GM12872 (cell line): ENCODE data around the gene CPE.

ENCODE experiments used
- CTCF ChIP-seq: IDR thresholded peaks from 3 replicates; pipeline ENCODE4 v1.5.1; 2011; ENCODE audit warnings: low read depth, mild to moderate bottlenecking, low read length, moderate library complexity; ENCODE audit not compliant: insufficient read depth

CPE gene

GRCh38 chr4:165450871-165451270 lies 72.1 kb downstream of the CPE start:
- TF ChIP-seq CTCF: no peak

- TF ChIP-seq CTCF: no peak
Observed at GRCh38 chr4:165454426-165454825, 75.6 kb downstream of the CPE start.

GRCh38 chr4:165457793-165458192 lies 79.0 kb downstream of the CPE start:
- no peak for TF ChIP-seq CTCF

- TF ChIP-seq CTCF: no peak
Observed at GRCh38 chr4:165458471-165458870, 79.7 kb downstream of the CPE start.

- TF ChIP-seq CTCF: no peak
Observed at GRCh38 chr4:165461159-165461821, 82.5 kb downstream of the CPE start.

GRCh38 chr4:165462009-165462408 lies 83.2 kb downstream of the CPE start:
- no peak for TF ChIP-seq CTCF

- TF ChIP-seq CTCF: no peak
Observed at GRCh38 chr4:165464376-165464775, 85.6 kb downstream of the CPE start.
